Lower leg skin (tissue), 4 donors: ENCODE measurements around the gene TAF7. TPM values are rescaled to one million over a fixed set of nuclear protein-coding genes. Genes with fewer than 3 reads are reported as not detected.

Source experiments
- DNase-seq, 2 donors: peaks; one replicate each; pipeline ENCODE4 v3.0.0-alpha.2; 2019; ENCODE audit warnings: low spot score in 2 of 2
- H3K4me3 ChIP-seq: fragments of 200-600 bp; sonication (generic); 2 replicates; pipeline ENCODE4 v1.5.1; 2017; ENCODE audit warnings: mild to moderate bottlenecking, low read depth; ENCODE audit not compliant: poor library complexity, severe bottlenecking
- CTCF ChIP-seq, 3 donors: fragments of 450-650 bp; IDR thresholded peaks; one replicate each; pipeline ENCODE4 v1.5.1; 2016; ENCODE audit warnings: antibody characterized with exemption in 3 of 3, mild to moderate bottlenecking in 3 of 3, moderate library complexity in 2 of 3
- POLR2A ChIP-seq, 2 donors: fragments of 450-650 bp; IDR thresholded peaks; one replicate each; pipeline ENCODE4 v1.6.1; 2016 to 2017; ENCODE audit warnings: antibody characterized with exemption in 2 of 2, mild to moderate bottlenecking in 1 of 2, moderate library complexity in 1 of 2
- WGBS, 2 donors: methylation state at CpG; one replicate each; pipeline ENCODE4 v1.1.5; 2018; 5-methylcytosine and 5-hydroxymethylcytosine counted together
- intact Hi-C: fragments of 100-400 bp; cut with DNase I; formaldehyde crosslinking; loops from one replicate; pipeline ENCODE4 v1.15.0; 2023; ENCODE audit warnings: low total_unique reads
- total RNA-seq, 4 donors: library from RNA; depleted of rRNA; stranded (reverse); fragments of >200 nt; gene quantifications; one replicate each; pipeline ENCODE4 v1.1.0, GENCODE V29; 2016

TAF7 gene, protein sequence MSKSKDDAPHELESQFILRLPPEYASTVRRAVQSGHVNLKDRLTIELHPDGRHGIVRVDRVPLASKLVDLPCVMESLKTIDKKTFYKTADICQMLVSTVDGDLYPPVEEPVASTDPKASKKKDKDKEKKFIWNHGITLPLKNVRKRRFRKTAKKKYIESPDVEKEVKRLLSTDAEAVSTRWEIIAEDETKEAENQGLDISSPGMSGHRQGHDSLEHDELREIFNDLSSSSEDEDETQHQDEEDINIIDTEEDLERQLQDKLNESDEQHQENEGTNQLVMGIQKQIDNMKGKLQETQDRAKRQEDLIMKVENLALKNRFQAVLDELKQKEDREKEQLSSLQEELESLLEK
- total RNA-seq: 10 to 100 TPM; 46.9 to 76.0 (median 64.9) TPM

DNA sequence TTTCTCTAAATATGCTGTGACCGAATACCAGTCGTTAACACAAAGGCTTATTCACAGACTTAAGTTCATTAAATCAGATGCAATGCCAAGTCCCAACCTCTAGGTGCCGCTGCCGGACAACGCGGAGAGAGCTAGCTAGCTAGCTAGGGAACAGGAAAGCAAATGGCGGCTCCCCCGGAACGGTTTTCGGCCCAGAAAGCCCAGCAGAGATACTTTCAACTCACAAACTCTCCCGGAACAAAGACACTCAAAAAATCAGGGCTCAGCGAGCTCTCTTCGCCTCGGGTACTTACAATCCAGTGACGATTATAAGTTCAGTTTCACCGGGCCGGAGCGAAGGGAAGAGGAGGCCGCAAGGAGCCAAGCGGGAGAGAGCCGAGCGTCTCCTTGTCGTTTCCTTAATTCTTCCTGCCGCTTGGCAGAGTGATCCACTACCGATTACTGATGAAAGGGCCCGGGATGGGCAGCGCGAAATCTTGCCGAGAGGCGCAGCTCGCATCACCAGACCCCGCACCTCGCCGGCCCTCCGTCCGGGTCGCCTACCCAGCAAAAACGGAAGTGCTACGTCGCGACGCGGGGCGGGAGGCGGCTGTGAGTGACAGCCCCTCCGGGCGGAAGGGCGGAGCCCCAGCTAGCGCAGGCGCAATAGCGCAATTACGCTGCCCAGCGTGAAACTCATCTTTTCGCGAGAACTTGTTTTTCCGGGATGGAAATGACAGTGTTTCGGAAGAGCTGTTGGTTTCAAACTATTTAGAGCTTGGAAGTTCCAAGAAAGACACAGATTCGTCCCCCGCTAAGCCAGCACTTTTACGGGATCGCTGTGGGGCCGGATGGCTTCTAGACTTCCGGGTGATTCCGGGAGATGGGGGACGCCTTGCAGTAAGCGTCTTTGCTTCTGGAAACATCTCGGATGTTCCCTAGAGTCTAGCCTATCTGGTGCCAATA, at the start of gene TAF7:
TAF7 (minus strand) TSS at position 560 of the 945 bp plus-strand sequence. CDS start 740 bp downstream, outside the sequence.
- TF ChIP-seq CTCF (IDR thresholded peaks at IDR 0.05) (peak in 1 of 3 donors; percentile 60), POLR2A (IDR thresholded peaks at IDR 0.05) (peak in 1 of 2 donors; percentile 94)
- H3K4me3 ChIP-seq: peak within 1 kb of the TSS; percentile 82
- 1 to 2% methylated on average over 67 of the region's 67 CpGs for WGBS, 2 donors
- DNase-seq: peak; percentile 86 to 97
- intact Hi-C loops: no loop called here

DNA sequence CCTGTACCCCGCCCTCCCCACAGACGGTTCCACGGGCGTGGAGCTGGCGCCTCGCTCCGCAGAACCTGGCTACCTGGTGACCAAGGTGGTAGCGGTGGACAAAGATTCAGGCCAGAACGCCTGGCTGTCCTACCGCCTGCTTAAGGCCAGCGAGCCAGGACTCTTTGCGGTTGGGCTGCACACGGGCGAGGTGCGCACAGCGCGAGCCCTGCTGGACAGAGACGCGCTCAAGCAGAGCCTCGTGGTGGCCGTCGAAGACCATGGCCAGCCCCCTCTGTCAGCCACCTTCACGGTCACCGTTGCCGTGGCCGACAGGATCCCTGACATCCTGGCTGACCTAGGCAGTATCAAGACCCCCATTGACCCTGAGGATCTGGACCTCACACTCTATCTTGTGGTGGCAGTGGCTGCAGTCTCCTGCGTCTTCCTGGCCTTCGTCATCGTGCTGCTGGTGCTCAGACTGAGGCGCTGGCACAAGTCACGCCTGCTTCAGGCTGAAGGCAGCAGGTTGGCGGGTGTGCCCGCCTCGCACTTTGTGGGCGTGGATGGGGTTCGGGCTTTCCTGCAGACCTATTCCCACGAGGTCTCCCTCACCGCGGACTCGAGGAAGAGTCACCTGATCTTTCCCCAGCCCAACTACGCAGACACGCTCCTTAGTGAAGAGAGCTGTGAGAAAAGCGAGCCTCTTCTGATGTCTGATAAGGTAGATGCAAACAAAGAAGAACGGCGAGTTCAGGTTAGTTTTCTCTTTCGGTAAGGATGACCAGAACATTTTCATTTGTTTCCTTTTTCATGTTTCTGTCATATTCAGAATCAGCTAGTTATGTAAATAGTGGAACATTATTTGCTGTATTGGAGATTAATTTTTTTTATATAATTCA, 45.7 kb upstream of the TAF7 start:
- intact Hi-C loops: no loop called here
- TF ChIP-seq CTCF (IDR thresholded peaks at IDR 0.05): no peak
- no peak for TF ChIP-seq POLR2A (IDR thresholded peaks at IDR 0.05)
- no peak for DNase-seq
- no peak overlapping the region for H3K4me3 ChIP-seq
- 24 to 44% methylated on average over 31 to 44 of the region's 46 CpGs for WGBS, 2 donors

GRCh38 chr5:141363952-141364660, 43.5 kb upstream of the TAF7 start, which contains the start of gene PCDHGA5:
Gene PCDHGA5 (plus strand): TSS chr5:141364162. CDS start chr5:141364331, 169 bp downstream.
- WGBS, 2 donors: 14 to 17% methylated on average over 28 to 34 of the region's 34 CpGs
- TF ChIP-seq POLR2A (IDR thresholded peaks at IDR 0.05): no peak
- TF ChIP-seq CTCF (IDR thresholded peaks at IDR 0.05): no peak
- H3K4me3 ChIP-seq: no peak within 1 kb of the TSS
- peak in 1 of 2 donors; percentile 74 for DNase-seq
- intact Hi-C loops: no loop called here

- no peak overlapping the region for H3K4me3 ChIP-seq
- DNase-seq: no peak
- TF ChIP-seq POLR2A (IDR thresholded peaks at IDR 0.05) (no peak), CTCF (IDR thresholded peaks at IDR 0.05) (no peak)
- intact Hi-C loops: no loop called here
Measured at GRCh38 chr5:141362719-141363118, 42.1 kb upstream of the TAF7 start.

DNA sequence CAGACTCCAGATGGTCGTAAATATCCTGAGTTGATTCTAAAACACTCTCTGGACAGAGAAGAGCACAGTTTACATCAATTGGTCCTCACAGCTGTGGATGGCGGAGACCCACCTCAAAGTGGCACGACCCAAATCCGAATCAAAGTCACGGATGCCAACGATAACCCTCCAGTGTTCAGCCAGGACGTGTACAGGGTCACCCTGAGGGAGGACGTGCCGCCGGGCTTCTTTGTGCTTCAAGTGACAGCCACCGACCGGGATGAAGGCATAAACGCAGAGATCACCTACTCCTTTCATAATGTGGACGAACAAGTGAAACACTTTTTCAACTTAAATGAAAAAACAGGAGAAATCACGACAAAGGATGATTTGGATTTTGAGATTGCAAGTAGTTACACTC, 40.1 kb upstream of the TAF7 start:
- no peak for TF ChIP-seq CTCF (IDR thresholded peaks at IDR 0.05)
- no peak for TF ChIP-seq POLR2A (IDR thresholded peaks at IDR 0.05)
- no peak for DNase-seq
- no peak overlapping the region for H3K4me3 ChIP-seq
- intact Hi-C loops: no loop called here
- WGBS, 2 donors: 31 to 44% methylated on average over 15 of the region's 15 CpGs
